Keratinocyte (primary cell): ENCODE measurements around the gene TAPBP. TPM values are rescaled to one million over a fixed set of nuclear protein-coding genes. Genes with fewer than 3 reads are reported as not detected.

Experiments
- DNase-seq: peaks from one replicate; pipeline ENCODE4 v3.0.0-alpha.2; 2011; ENCODE audit warnings: low read depth, missing footprints, low spot score
- FAIRE-seq: peaks from 2 replicates; lab custom pipeline; 2011; peaks lifted over from hg19 to GRCh38; lab: Jason Lieb, UNC
- H2AFZ ChIP-seq: 2 replicates; pipeline ENCODE4 v1.6.0; 2012; ENCODE audit warnings: low read length, control low read depth, inconsistent platforms; ENCODE audit not compliant: control insufficient read depth
- H3K27ac ChIP-seq: 2 replicates; pipeline ENCODE4 v1.5.1; 2011; ENCODE audit warnings: low read length; ENCODE audit not compliant: control insufficient read depth, insufficient read depth
- H3K27me3 ChIP-seq: 3 replicates; pipeline ENCODE4 v1.6.0; 2011; ENCODE audit warnings: low read length; ENCODE audit not compliant: control insufficient read depth, insufficient read depth; ENCODE audit errors: extremely low read depth
- H3K36me3 ChIP-seq, 2 experiments: 2 replicates in 1 of 2; 3 replicates in 1 of 2; pipeline ENCODE4 v1.5.1; 2011; ENCODE audit warnings: low read length in 2 of 2, mild to moderate bottlenecking in 1 of 2; ENCODE audit not compliant: control insufficient read depth in 2 of 2, insufficient read depth in 2 of 2; ENCODE audit errors: extremely low read depth in 1 of 2
- H3K4me1 ChIP-seq: 3 replicates; pipeline ENCODE4 v1.5.1; 2011; ENCODE audit warnings: low read length; ENCODE audit not compliant: control insufficient read depth, insufficient read depth; ENCODE audit errors: extremely low read depth
- H3K4me2 ChIP-seq: 3 replicates; pipeline ENCODE4 v1.6.0; 2011; ENCODE audit warnings: low read depth, low read length; ENCODE audit not compliant: control insufficient read depth, insufficient read depth; ENCODE audit errors: extremely low read depth
- H3K4me3 ChIP-seq, 3 experiments: fragments of 200-600 bp in 1 of 3; sonication (generic) in 1 of 3; 2 replicates in 2 of 3; 3 replicates in 1 of 3; pipeline ENCODE4 v1.5.1; 2011 to 2016; ENCODE audit warnings: low read length in 3 of 3, mild to moderate bottlenecking in 3 of 3, control low read depth in 2 of 3, inconsistent platforms in 1 of 3, low read depth in 1 of 3, mixed read lengths in 1 of 3, mixed run types in 1 of 3, moderate library complexity in 1 of 3; ENCODE audit not compliant: control insufficient read depth in 2 of 3, insufficient read depth in 2 of 3; ENCODE audit errors: extremely low read depth in 1 of 3
- H3K79me2 ChIP-seq: 2 replicates; pipeline ENCODE4 v1.6.0; 2012; ENCODE audit warnings: low read length; ENCODE audit not compliant: control insufficient read depth, insufficient read depth
- H3K9ac ChIP-seq: 3 replicates; pipeline ENCODE4 v1.6.0; 2011; ENCODE audit warnings: low read length; ENCODE audit not compliant: control insufficient read depth, insufficient read depth; ENCODE audit errors: extremely low read depth
- H3K9me1 ChIP-seq: 3 replicates; pipeline ENCODE4 v1.6.0; 2011; ENCODE audit warnings: low read length; ENCODE audit not compliant: control insufficient read depth, insufficient read depth; ENCODE audit errors: extremely low read depth
- H3K9me3 ChIP-seq: 2 replicates; pipeline ENCODE4 v1.5.1; 2012; ENCODE audit warnings: low read depth, low read length; ENCODE audit not compliant: control insufficient read depth
- H4K20me1 ChIP-seq: 3 replicates; pipeline ENCODE4 v1.6.0; 2011; ENCODE audit warnings: low read length; ENCODE audit not compliant: control insufficient read depth, insufficient read depth; ENCODE audit errors: extremely low read depth
- CTCF ChIP-seq, 3 experiments: IDR thresholded peaks in 1 of 3; conservative IDR thresholded peaks in 1 of 3; optimal IDR thresholded peaks in 1 of 3; 2 replicates in 2 of 3; 3 replicates in 1 of 3; pipeline versions ENCODE3 to v1.5.1; 2011; ENCODE audit warnings: low read length in 3 of 3, mild to moderate bottlenecking in 3 of 3, moderate library complexity in 2 of 3, control low read depth in 1 of 3, inconsistent platforms in 1 of 3; ENCODE audit not compliant: insufficient read depth in 2 of 3; ENCODE audit errors: extremely low read depth in 1 of 3
- EZH2 ChIP-seq: IDR thresholded peaks from one replicate; pipeline ENCODE4 v1.6.1; 2012; ENCODE audit warnings: inconsistent platforms, mild to moderate bottlenecking, low read length, moderate library complexity
- dilution Hi-C: fragments of 300-500 bp; cut with MboI; formaldehyde crosslinking; loops from one replicate; pipeline ENCODE4 v1.7.0; 2020; ENCODE audit warnings: low sequenced_read_pairs; ENCODE audit not compliant: extremely low pct_ligation_motif_present
- polyA plus RNA-seq, 5 experiments: library from polyadenylated mRNA; depleted of rRNA in 3 of 5; stranded (reverse) in 3 of 5; stranded (forward) in 1 of 5; unstranded in 1 of 5; fragments of >200 nt; gene quantifications; 1 replicate in 1 of 5; 2 replicates in 3 of 5; 3 replicates in 1 of 5; pipeline versions ENCODE4 v1.2.1 to v1.2.3, GENCODE V29; 2011 to 2012; ENCODE audit warnings: missing spikeins in 2 of 5, low read depth in 1 of 5, low replicate concordance in 1 of 5

Gene TAPBP
- polyA plus RNA-seq, 1 donor (not counting 4 experiments of a cell fraction or from before 2014, with no cell fraction given), result 22.2 TPM

DNA sequence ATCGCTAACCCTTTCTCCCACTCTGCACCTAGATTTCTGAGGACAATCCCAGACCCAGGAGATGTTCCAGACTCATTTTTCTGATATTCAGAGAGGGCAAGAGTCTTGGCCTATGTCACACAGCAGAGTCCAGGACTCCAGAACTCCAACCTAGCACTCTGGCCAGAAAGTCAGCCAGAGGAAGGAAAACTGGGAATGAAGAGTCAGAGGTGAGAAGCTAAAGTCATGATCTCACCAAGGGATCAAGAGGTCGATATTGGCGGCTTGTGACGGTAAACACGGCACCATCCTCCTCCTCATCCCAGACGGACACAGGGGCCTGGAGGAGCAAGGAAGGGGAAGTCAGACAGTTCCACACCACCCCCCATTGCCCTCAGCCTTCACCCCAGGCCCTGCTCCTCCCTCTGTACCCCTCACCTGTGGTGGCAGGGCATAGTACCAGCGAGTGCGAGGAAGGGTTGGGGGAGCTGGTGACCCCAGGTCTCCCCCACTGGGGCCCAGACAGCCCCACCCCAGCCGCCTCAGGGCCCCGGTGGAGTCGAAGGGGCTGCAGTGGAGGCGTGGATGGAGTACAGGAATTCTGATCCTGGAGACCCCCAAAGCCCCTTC is 17.0 kb downstream of the TAPBP start:
- no peaks in the 10 kb centered on the region for H3K9me3 ChIP-seq
- no peaks in the 10 kb centered on the region for H3K27me3 ChIP-seq
- no peaks in the 10 kb centered on the region for H4K20me1 ChIP-seq
- peak overlapping the region; percentile 89 for H3K4me2 ChIP-seq
- peaks cover 14% of the 10 kb centered on the region for H3K4me1 ChIP-seq
- FAIRE-seq (no peak), DNase-seq (no peak)
- H3K9me1 ChIP-seq, result no peaks in the 10 kb centered on the region
- TF ChIP-seq CTCF (optimal IDR thresholded peaks at IDR 0.05 in 1 of 3, IDR thresholded peaks at IDR 0.05 in 1 of 3, conservative IDR thresholded peaks at IDR 0.05 in 1 of 3; ENCODE audit: extremely low read depth in 1 of 3, insufficient read depth in 2 of 3, low read length in 3 of 3), result no peak
- no peak for TF ChIP-seq EZH2
- peak overlapping the region; percentile 66 to 79 (median 70) for H3K4me3 ChIP-seq
- peak overlapping the region; percentile 70 for H2AFZ ChIP-seq
- H3K9ac ChIP-seq, result peak overlapping the region; percentile 88
- dilution Hi-C loops, result no loop called here
- H3K36me3 ChIP-seq, result peaks cover 26 to 28% of the 10 kb centered on the region in 2 experiments
- H3K79me2 ChIP-seq, result peaks cover 21% of the 10 kb centered on the region
- peak overlapping the region; percentile 85 for H3K27ac ChIP-seq

- DNase-seq (no peak), FAIRE-seq (no peak)
- no peak for TF ChIP-seq CTCF (optimal IDR thresholded peaks at IDR 0.05 in 1 of 3, IDR thresholded peaks at IDR 0.05 in 1 of 3, conservative IDR thresholded peaks at IDR 0.05 in 1 of 3; ENCODE audit: extremely low read depth in 1 of 3, insufficient read depth in 2 of 3, low read length in 3 of 3)
- TF ChIP-seq EZH2, result no peak
- no peaks in the 10 kb centered on the region for H3K27me3 ChIP-seq
- dilution Hi-C loops, result no loop called here
- peaks cover 19% of the 10 kb centered on the region for H3K79me2 ChIP-seq
- H3K9ac ChIP-seq, result no peak overlapping the region
- no peak overlapping the region for H3K4me2 ChIP-seq
- no peak overlapping the region for H3K27ac ChIP-seq
- H2AFZ ChIP-seq, result no peak overlapping the region
- no peaks in the 10 kb centered on the region for H4K20me1 ChIP-seq
- peaks cover 26 to 33% of the 10 kb centered on the region in 2 experiments for H3K36me3 ChIP-seq
- no peak overlapping the region for H3K4me3 ChIP-seq
- no peaks in the 10 kb centered on the region for H3K9me1 ChIP-seq
- no peaks in the 10 kb centered on the region for H3K9me3 ChIP-seq
- H3K4me1 ChIP-seq, result peaks cover 18% of the 10 kb centered on the region
These were observed 18.1 kb downstream of the TAPBP start for GRCh38 chr6:33295621-33296369.
